ENCODE results near the gene TRIM17. TPM values are rescaled to one million over a fixed set of nuclear protein-coding genes. Genes with fewer than 3 reads are reported as not detected.

The TRIM17 gene
- total and polyA plus RNA-seq, 9 of the 15 experiments (the other 6 are each of a cell fraction or from before 2014, with no cell fraction given) = not detected

GRCh38 chr1:228408869-228409805 is 7.5 kb downstream of the TRIM17 start:
- no TSS peak for BruUV-seq (replicated peaks)
- H3K4me1 ChIP-seq (replicated peaks in 1 of 2; ENCODE audit: control insufficient read depth in 2 of 2, insufficient read depth in 2 of 2, low read length in 2 of 2) = peaks cover 33 to 53% of the 10 kb centered on the region in 2 experiments
- peaks cover 17% of the 10 kb centered on the region for H4K20me1 ChIP-seq (replicated peaks; ENCODE audit: control insufficient read depth, insufficient read depth, low read length)
- in situ Hi-C loops (cut with MboI) = no loop called here
- H3K9me3 ChIP-seq (replicated peaks; ENCODE audit: control insufficient read depth, insufficient read depth, low read depth, low read length) = 0 out of 2 replicates have a peak, but pooled peaks cover 1% of the 10 kb centered on the region
- H3K27ac ChIP-seq (ENCODE audit: extremely low read depth, low read depth, low read length) = no peak overlapping the region; the same call in 2 of the 3 replicates
- H3K36me3 ChIP-seq (ENCODE audit: control insufficient read depth, insufficient read depth, low read length) = peaks cover 20% of the 10 kb centered on the region
- no peak for DNase-seq (ENCODE audit: extremely low read depth in 1 of 4, low spot score in 3 of 4)
- H3K27me3 ChIP-seq (ENCODE audit: control insufficient read depth in 2 of 2, insufficient read depth in 2 of 2, low read length in 2 of 2) = no peaks in the 10 kb centered on the region
- no peak overlapping the region for H3K4me2 ChIP-seq (ENCODE audit: insufficient read depth, low read length)
- intact Hi-C loops (cut with micrococcal nuclease) = no loop called here
- TF ChIP-seq ZSCAN29 (IDR thresholded peaks at IDR 0.05) = no peak
- TF ChIP-seq, protein P1, sequence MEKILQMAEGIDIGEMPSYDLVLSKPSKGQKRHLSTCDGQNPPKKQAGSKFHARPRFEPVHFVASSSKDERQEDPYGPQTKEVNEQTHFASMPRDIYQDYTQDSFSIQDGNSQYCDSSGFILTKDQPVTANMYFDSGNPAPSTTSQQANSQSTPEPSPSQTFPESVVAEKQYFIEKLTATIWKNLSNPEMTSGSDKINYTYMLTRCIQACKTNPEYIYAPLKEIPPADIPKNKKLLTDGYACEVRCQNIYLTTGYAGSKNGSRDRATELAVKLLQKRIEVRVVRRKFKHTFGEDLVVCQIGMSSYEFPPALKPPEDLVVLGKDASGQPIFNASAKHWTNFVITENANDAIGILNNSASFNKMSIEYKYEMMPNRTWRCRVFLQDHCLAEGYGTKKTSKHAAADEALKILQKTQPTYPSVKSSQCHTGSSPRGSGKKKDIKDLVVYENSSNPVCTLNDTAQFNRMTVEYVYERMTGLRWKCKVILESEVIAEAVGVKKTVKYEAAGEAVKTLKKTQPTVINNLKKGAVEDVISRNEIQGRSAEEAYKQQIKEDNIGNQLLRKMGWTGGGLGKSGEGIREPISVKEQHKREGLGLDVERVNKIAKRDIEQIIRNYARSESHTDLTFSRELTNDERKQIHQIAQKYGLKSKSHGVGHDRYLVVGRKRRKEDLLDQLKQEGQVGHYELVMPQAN (IDR thresholded peaks at IDR 0.05; ENCODE audit: borderline replicate concordance) = no peak
- no peak for TF ChIP-seq LEF1 (IDR thresholded peaks at IDR 0.05)
- no peak for TF ChIP-seq ZNF830 (CRISPR knock-in tag; IDR thresholded peaks at IDR 0.05)
- no peak for TF ChIP-seq SIRT6 (IDR thresholded peaks at IDR 0.05; ENCODE audit: low read depth, low read length)
- no peak for TF ChIP-seq ETV1 (tag; conservative IDR thresholded peaks at IDR 0.05; ENCODE audit: low read depth)
- no peak for TF ChIP-seq GATA2 (CRISPR knock-in tag; IDR thresholded peaks at IDR 0.05)
- no peak for TF ChIP-seq E2F6 (IDR thresholded peaks at IDR 0.05; ENCODE audit: borderline replicate concordance in 1 of 2, extremely low read depth in 1 of 2, insufficient read depth in 1 of 2, insufficient read length in 1 of 2, low read depth in 1 of 2, low read length in 1 of 2, poor library complexity in 1 of 2, severe bottlenecking in 1 of 2)
- no peak for TF ChIP-seq MECOM (CRISPR knock-in tag; IDR thresholded peaks at IDR 0.05)
- no peak for TF ChIP-seq ARID4B (CRISPR knock-in tag; IDR thresholded peaks at IDR 0.05)
- no peak for TF ChIP-seq ZNF586 (CRISPR knock-in tag; conservative IDR thresholded peaks at IDR 0.05)
- no peak for TF ChIP-seq WHSC1 (IDR thresholded peaks at IDR 0.05; ENCODE audit: low read length)
- no peak for TF ChIP-seq PTRF (tag; IDR thresholded peaks at IDR 0.05)
- ATAC-seq = no peak
- CTCF ChIA-PET (ENCODE audit: low intra/inter-chr PET ratio) = no interaction called here
- FAIRE-seq = no peak
- H3K4me3 ChIP-seq = no peak overlapping the region
- H3K9ac ChIP-seq (ENCODE audit: insufficient read depth in 1 of 2, low read depth in 2 of 2, low read length in 2 of 2) = peak overlapping the region in 1 of 2 experiments; percentile 69; a peak in 2 of 4 replicates
- no peak overlapping the region for H2AFZ ChIP-seq (ENCODE audit: low read depth, low read length)
- H3K79me2 ChIP-seq (ENCODE audit: control insufficient read depth, insufficient read depth, low read length) = peaks cover 38% of the 10 kb centered on the region
- POLR2A ChIA-PET = interaction anchor here (0.5 to 1.9 kb wide), 10 partner anchors 9 to 264 kb away, joined by 3 to 4 read pairs (median 3); a partner anchor contains a TSS
- H3K9me1 ChIP-seq (ENCODE audit: control insufficient read depth, insufficient read depth, low read length) = no peaks in the 10 kb centered on the region
- 71% methylated on average over 19 of the region's 19 CpGs for WGBS (ENCODE audit: insufficient coverage, low coverage, missing lambda C conversion rate)

Data from K562 (cell line).